Endothelial cell of umbilical vein (primary cell): ENCODE data around the gene ETV3L. TPM values are rescaled to one million over a fixed set of nuclear protein-coding genes. Genes with fewer than 3 reads are reported as not detected.
"Not testable (repeated sequence)": the region's sequence is repeated elsewhere in the genome, so short reads cannot be mapped to it uniquely, and the experiment has no call there.

ENCODE experiments used
- BruUV-seq: library from RNA; stranded (reverse); fragments of 400-500 nt; replicated peaks from 2 replicates; lab custom pipeline; 2021; lab: Mats Ljungman, UMichigan
- CTCF ChIA-PET: fragments of 300-600, 350-600 bp; sonication (Branson Sonifier 250); formaldehyde crosslinking; loops from one replicate; lab custom pipeline; 2021; ENCODE audit warnings: antibody characterized with exemption, inconsistent platforms; lab: Charles Lee
- POLR2A ChIA-PET: fragments of 300-600, 350-600 bp; sonication (Branson Sonifier 250); formaldehyde crosslinking; loops from one replicate; lab custom pipeline; 2021; ENCODE audit warnings: antibody characterized with exemption, inconsistent platforms; lab: Charles Lee
- DNase-seq: peaks from one replicate; pipeline ENCODE4 v3.0.0-alpha.2; 2011; ENCODE audit warnings: low read depth, low spot score
- FAIRE-seq: peaks from 2 replicates; lab custom pipeline; 2011; peaks lifted over from hg19 to GRCh38; lab: Jason Lieb, UNC
- H2AFZ ChIP-seq: 2 replicates; pipeline ENCODE4 v1.6.0; 2012; ENCODE audit warnings: low read depth, low read length, control low read depth, inconsistent platforms
- H3K27ac ChIP-seq: 2 replicates; pipeline ENCODE4 v1.5.1; 2011; ENCODE audit warnings: low read depth, mild to moderate bottlenecking, control low read depth, low read length, moderate library complexity; ENCODE audit not compliant: insufficient read depth
- H3K27me3 ChIP-seq, 2 experiments: 2 replicates each; pipeline versions ENCODE4 v1.6.0 to v1.6.1; 2011; ENCODE audit warnings: low read length in 2 of 2, mixed read lengths in 1 of 2; ENCODE audit not compliant: control insufficient read depth in 2 of 2, insufficient read depth in 2 of 2
- H3K36me3 ChIP-seq, 2 experiments: 2 replicates in 1 of 2; 3 replicates in 1 of 2; pipeline ENCODE4 v1.5.1; 2011; ENCODE audit warnings: low read length in 2 of 2, mild to moderate bottlenecking in 1 of 2, moderate library complexity in 1 of 2; ENCODE audit not compliant: control insufficient read depth in 2 of 2, insufficient read depth in 2 of 2; ENCODE audit errors: extremely low read depth in 1 of 2
- H3K4me1 ChIP-seq: 3 replicates; pipeline ENCODE4 v1.5.1; 2011; ENCODE audit warnings: mild to moderate bottlenecking, low read length; ENCODE audit not compliant: control insufficient read depth, insufficient read depth; ENCODE audit errors: extremely low read depth
- H3K4me2 ChIP-seq: 2 replicates; pipeline ENCODE4 v1.6.1; 2011; ENCODE audit warnings: low read length, control low read depth, mixed read lengths; ENCODE audit not compliant: insufficient read depth
- H3K4me3 ChIP-seq, 3 experiments: fragments of 200-600 bp in 1 of 3; sonication (generic), shearing (Covaris generic) in 1 of 3; replicated peaks in 1 of 3; 2 replicates each; pipeline ENCODE4 v1.5.1; 2011 to 2016; ENCODE audit warnings: control low read depth in 3 of 3, low read length in 3 of 3, mild to moderate bottlenecking in 2 of 3, inconsistent platforms in 1 of 3, low read depth in 1 of 3, moderate library complexity in 1 of 3; ENCODE audit not compliant: insufficient read depth in 1 of 3
- H3K79me2 ChIP-seq: 2 replicates; pipeline ENCODE4 v1.6.0; 2012; ENCODE audit warnings: low read length, inconsistent platforms; ENCODE audit not compliant: control insufficient read depth, insufficient read depth
- H3K9ac ChIP-seq: replicated peaks from 2 replicates; pipeline ENCODE3; 2011; ENCODE audit warnings: low read length, control low read depth; ENCODE audit not compliant: insufficient read depth; ENCODE audit errors: extremely low read depth
- H3K9me1 ChIP-seq: replicated peaks from 3 replicates; pipeline ENCODE4 v1.6.0; 2011; ENCODE audit warnings: mild to moderate bottlenecking, low read length; ENCODE audit not compliant: control insufficient read depth, insufficient read depth; ENCODE audit errors: extremely low read depth
- H3K9me3 ChIP-seq: replicated peaks from 2 replicates; pipeline ENCODE4 v1.5.1; 2012; ENCODE audit warnings: low read length, inconsistent platforms; ENCODE audit not compliant: control insufficient read depth, insufficient read depth
- H4K20me1 ChIP-seq: replicated peaks from 2 replicates; pipeline ENCODE3; 2011; ENCODE audit warnings: mild to moderate bottlenecking, low read length; ENCODE audit not compliant: control insufficient read depth, insufficient read depth; ENCODE audit errors: extremely low read depth
- EZH2 ChIP-seq: IDR thresholded peaks from 2 replicates; pipeline ENCODE4 v1.6.1; 2012; ENCODE audit warnings: borderline replicate concordance, low read depth, mild to moderate bottlenecking, moderate library complexity, low read length, inconsistent platforms; ENCODE audit not compliant: severe bottlenecking
- FOS ChIP-seq: IDR thresholded peaks from 2 replicates; pipeline ENCODE4 v1.6.1; 2011; ENCODE audit warnings: mild to moderate bottlenecking, low read length, moderate library complexity, borderline replicate concordance; ENCODE audit not compliant: insufficient read depth
- GATA2 ChIP-seq: IDR thresholded peaks from 2 replicates; pipeline ENCODE4 v1.7.0; 2011; ENCODE audit warnings: low read depth, mild to moderate bottlenecking, moderate library complexity, mixed read lengths, low read length; ENCODE audit not compliant: insufficient read length, insufficient read depth
- JUN ChIP-seq: IDR thresholded peaks from 2 replicates; pipeline ENCODE4 v1.6.1; 2011; ENCODE audit warnings: borderline replicate concordance, low read depth; ENCODE audit not compliant: insufficient read length, insufficient read depth
- MYC ChIP-seq: IDR thresholded peaks from one replicate; pipeline ENCODE4 v1.6.1; 2011; ENCODE audit warnings: mild to moderate bottlenecking, low read depth, low read length
- POLR2A ChIP-seq: IDR thresholded peaks from 2 replicates; pipeline ENCODE4 v1.6.1; 2012; ENCODE audit warnings: low read depth, mild to moderate bottlenecking, control low read depth, low read length
- POLR2AphosphoS5 ChIP-seq: IDR thresholded peaks from 2 replicates; pipeline ENCODE4 v1.6.1; 2012; ENCODE audit warnings: low read depth, mild to moderate bottlenecking, control low read depth, low read length, moderate library complexity; ENCODE audit not compliant: insufficient read depth
- dilution Hi-C: fragments of 300-500 bp; cut with MboI; formaldehyde crosslinking; loops from one replicate; pipeline ENCODE4 v1.15.0; 2019; ENCODE audit warnings: low sequenced_read_pairs; ENCODE audit not compliant: extremely low pct_ligation_motif_present
- intact Hi-C: fragments of 100-400 bp; cut with micrococcal nuclease; formaldehyde crosslinking; loops from one replicate; pipeline ENCODE4 v1.10.0; 2022
- polyA plus RNA-seq, 4 experiments: library from polyadenylated mRNA; depleted of rRNA in 3 of 4; stranded (reverse) in 3 of 4; unstranded in 1 of 4; fragments of >200 nt; gene quantifications; 2 replicates each; pipeline versions ENCODE4 v1.2.1 to v1.2.3, GENCODE V29; 2011 to 2012; ENCODE audit warnings: missing spikeins in 1 of 4
- total RNA-seq: library from RNA; stranded (reverse); gene quantifications from 2 replicates; pipeline ENCODE4 v1.2.3, GENCODE V29; 2021
- TF ChIP-seq, protein P1 (sequence below), 2 donors: IDR thresholded peaks; 1 replicate in 1 of 2; 2 replicates in 1 of 2; pipeline ENCODE4 v1.5.1; 2011; ENCODE audit warnings: low read length in 2 of 2, mild to moderate bottlenecking in 2 of 2, moderate library complexity in 2 of 2, control low read depth in 1 of 2, inconsistent platforms in 1 of 2, low read depth in 1 of 2; ENCODE audit not compliant: insufficient read depth in 1 of 2; ENCODE audit errors: extremely low read depth in 1 of 2
- TF ChIP-seq, protein P2 (sequence below): IDR thresholded peaks from 2 replicates; pipeline ENCODE4 v1.6.1; 2011; ENCODE audit not compliant: insufficient read depth, insufficient read length

The ETV3L gene
- total and polyA plus RNA-seq, 2 donors (not counting 3 experiments of a cell fraction or from before 2014, with no cell fraction given): not detected

DNA sequence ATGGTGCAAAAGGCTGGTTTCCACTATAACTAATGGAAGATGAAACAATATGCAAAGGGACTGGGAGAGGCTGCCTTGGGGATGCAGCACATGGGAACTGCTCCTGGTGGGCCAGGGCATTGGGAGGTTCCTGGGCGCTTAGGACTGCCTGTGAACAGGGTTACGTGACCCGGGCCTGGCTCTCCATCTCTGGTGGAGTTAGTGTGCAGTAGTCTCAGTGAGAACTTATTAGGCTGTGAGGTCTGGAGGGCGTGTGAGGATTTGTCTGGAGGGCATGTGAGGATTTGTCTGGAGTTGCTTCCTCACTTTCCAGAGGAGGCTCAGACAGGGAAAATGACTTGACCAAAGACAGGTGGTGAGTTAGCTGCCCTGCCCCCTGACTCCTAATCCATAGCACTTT, 1.5 kb upstream of the ETV3L start:
- no peaks in the 10 kb centered on the region for H3K27me3 ChIP-seq
- intact Hi-C loops: no loop called here
- no peak overlapping the region for H2AFZ ChIP-seq
- H3K4me3 ChIP-seq: no peak overlapping the region
- H3K4me2 ChIP-seq: no peak overlapping the region
- no peaks in the 10 kb centered on the region for H4K20me1 ChIP-seq
- dilution Hi-C loops: no loop called here
- no peaks in the 10 kb centered on the region for H3K36me3 ChIP-seq
- H3K4me1 ChIP-seq: peaks cover 3% of the 10 kb centered on the region
- ChIA-PET POLR2A (interaction anchor here (0.7 kb wide), 1 partner anchor 55 kb away, joined by 4 read pairs; no protein-coding TSS in a partner anchor), CTCF (interaction anchor here (1.1 to 14.4 kb wide), 2 partner anchors 10 to 55 kb away, joined by 3 to 160 read pairs; no protein-coding TSS in a partner anchor)
- no peaks in the 10 kb centered on the region for H3K9me3 ChIP-seq
- FAIRE-seq (no peak), DNase-seq (no peak)
- TF ChIP-seq, protein P1, sequence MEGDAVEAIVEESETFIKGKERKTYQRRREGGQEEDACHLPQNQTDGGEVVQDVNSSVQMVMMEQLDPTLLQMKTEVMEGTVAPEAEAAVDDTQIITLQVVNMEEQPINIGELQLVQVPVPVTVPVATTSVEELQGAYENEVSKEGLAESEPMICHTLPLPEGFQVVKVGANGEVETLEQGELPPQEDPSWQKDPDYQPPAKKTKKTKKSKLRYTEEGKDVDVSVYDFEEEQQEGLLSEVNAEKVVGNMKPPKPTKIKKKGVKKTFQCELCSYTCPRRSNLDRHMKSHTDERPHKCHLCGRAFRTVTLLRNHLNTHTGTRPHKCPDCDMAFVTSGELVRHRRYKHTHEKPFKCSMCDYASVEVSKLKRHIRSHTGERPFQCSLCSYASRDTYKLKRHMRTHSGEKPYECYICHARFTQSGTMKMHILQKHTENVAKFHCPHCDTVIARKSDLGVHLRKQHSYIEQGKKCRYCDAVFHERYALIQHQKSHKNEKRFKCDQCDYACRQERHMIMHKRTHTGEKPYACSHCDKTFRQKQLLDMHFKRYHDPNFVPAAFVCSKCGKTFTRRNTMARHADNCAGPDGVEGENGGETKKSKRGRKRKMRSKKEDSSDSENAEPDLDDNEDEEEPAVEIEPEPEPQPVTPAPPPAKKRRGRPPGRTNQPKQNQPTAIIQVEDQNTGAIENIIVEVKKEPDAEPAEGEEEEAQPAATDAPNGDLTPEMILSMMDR (IDR thresholded peaks at IDR 0.05; ENCODE audit: extremely low read depth in 1 of 2, insufficient read depth in 1 of 2, low read depth in 1 of 2, low read length in 2 of 2): no peak
- TF ChIP-seq JUN (no peak), MYC (no peak), GATA2 (no peak), POLR2A (no peak), POLR2AphosphoS5 (no peak), EZH2 (no peak), FOS (no peak)
- TF ChIP-seq, protein P2, sequence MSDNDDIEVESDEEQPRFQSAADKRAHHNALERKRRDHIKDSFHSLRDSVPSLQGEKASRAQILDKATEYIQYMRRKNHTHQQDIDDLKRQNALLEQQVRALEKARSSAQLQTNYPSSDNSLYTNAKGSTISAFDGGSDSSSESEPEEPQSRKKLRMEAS: no peak
- H3K27ac ChIP-seq: no peak overlapping the region
- H3K9ac ChIP-seq: no peak overlapping the region
- no peaks in the 10 kb centered on the region for H3K9me1 ChIP-seq
- no TSS peak for BruUV-seq
- no peaks in the 10 kb centered on the region for H3K79me2 ChIP-seq

DNA sequence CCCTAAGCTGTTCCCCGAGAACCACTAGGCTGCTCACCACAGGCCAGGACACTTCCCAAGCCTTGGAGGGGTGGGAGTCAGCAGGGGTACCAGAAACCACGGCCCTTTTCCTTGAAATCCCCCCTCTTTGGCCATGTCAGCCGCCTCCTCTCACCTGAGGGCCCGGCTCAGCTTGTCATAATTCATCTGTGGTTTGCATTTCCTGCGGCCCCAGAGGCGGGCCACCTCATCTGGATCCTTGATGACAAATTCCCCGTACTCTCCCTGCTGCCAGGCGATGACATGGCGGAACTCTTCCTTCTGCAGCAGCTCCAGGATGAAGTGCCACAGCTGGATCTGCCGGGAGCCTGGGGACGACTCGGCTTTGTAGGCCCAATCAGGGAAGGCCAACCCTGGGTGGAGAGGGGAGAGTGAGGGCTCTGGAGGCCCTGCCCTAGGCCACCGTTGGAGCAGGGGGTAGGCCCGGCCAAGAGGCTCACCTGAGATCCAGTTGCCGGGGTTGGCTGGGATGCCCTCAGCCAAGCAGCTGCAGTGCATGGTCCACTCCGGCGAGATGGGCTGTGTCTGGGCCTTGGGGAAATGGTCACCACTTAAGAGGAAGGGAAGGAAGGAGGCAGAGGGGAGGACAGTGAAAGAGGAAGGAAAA, 498 bp downstream of the ETV3L start:
- H3K36me3 ChIP-seq, POLR2A ChIA-PET, H3K79me2 ChIP-seq, H2AFZ ChIP-seq, dilution Hi-C loops, intact Hi-C loops, H3K9ac ChIP-seq, H3K27ac ChIP-seq, H3K4me1 ChIP-seq, DNase-seq, H3K4me2 ChIP-seq, BruUV-seq, FAIRE-seq, H4K20me1 ChIP-seq, H3K4me3 ChIP-seq, H3K27me3 ChIP-seq, H3K9me1 ChIP-seq, H3K9me3 ChIP-seq: not testable (repeated sequence)
- CTCF ChIA-PET: interaction anchor here (14.4 kb wide), 1 partner anchor 8 kb away, joined by 160 read pairs; no protein-coding TSS in a partner anchor
